C4-2B (cell line): Measurements from ENCODE around the gene MYO15B.

ENCODE experiments used
- H3K27ac ChIP-seq: fragments of 450-650 bp; 2 replicates; pipeline ENCODE4 v1.5.1; 2017
- ZFX ChIP-seq: fragments of 450-650 bp; IDR thresholded peaks from 2 replicates; pipeline ENCODE4 v1.6.1; 2017
- TF ChIP-seq, protein P1 (sequence below): fragments of 450-650 bp; conservative IDR thresholded peaks from 2 replicates; pipeline ENCODE4 v1.5.1; 2017; ENCODE audit warnings: mild to moderate bottlenecking

MYO15B gene

DNA sequence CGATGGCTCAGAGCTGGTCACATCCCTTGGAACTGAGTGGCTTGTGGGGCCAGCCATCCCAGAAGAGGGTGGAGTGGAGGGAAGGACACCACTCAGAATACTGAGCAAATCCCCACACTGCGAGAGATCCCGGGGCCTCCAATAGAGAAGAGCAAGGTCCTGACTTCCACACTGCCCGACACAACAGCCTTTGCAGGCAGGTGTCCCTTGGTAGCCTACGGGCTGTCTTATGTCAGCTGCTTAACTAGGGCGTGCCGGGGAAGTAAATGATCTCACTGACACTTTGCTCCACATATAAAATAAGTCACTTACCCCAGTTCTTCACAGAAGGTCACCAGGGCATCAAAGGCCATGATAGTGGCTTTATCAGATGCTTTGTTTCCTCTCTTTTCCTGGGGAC lies 63.3 kb downstream of the MYO15B start:
- no peak for TF ChIP-seq ZFX
- TF ChIP-seq, protein P1, sequence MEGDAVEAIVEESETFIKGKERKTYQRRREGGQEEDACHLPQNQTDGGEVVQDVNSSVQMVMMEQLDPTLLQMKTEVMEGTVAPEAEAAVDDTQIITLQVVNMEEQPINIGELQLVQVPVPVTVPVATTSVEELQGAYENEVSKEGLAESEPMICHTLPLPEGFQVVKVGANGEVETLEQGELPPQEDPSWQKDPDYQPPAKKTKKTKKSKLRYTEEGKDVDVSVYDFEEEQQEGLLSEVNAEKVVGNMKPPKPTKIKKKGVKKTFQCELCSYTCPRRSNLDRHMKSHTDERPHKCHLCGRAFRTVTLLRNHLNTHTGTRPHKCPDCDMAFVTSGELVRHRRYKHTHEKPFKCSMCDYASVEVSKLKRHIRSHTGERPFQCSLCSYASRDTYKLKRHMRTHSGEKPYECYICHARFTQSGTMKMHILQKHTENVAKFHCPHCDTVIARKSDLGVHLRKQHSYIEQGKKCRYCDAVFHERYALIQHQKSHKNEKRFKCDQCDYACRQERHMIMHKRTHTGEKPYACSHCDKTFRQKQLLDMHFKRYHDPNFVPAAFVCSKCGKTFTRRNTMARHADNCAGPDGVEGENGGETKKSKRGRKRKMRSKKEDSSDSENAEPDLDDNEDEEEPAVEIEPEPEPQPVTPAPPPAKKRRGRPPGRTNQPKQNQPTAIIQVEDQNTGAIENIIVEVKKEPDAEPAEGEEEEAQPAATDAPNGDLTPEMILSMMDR, result no peak
- H3K27ac ChIP-seq, result no peak overlapping the region

- TF ChIP-seq ZFX, result no peak
- TF ChIP-seq, protein P1, result no peak
- H3K27ac ChIP-seq, result no peak overlapping the region
Measured at GRCh38 chr17:75652341-75652740, 64.7 kb downstream of the MYO15B start.

DNA sequence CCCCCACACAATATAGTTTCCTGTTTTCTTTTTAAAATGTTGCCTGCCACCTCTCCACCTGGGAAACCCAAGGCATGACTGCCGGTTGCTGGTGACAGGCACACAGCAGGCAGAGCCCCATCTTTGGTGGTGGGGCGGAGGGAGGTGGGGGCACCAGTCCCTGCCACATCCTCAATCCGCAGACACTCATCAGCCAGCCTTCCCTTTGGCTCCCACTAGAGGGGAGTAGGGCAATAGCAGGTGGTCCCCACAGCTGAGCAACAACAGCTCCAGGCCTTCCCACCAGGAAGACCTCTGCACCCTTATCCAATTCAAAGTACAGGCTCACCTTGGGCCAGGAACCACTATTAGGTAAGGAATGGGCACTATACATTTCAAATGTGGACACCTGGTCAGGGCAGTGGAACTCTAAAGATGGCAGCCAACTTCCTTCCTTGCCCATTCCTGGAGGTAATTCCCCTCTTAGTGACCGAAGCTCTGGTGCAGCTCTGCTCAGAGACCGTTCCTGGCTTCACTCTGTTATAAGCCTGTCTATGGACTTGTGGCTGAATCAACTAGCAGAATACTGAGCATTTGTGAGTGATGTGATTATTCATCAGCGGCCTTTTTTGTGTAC lies 65.4 kb downstream of the MYO15B start:
- no peak for TF ChIP-seq ZFX
- TF ChIP-seq, protein P1, result peak; percentile 76
- no peak overlapping the region for H3K27ac ChIP-seq

- H3K27ac ChIP-seq, result no peak overlapping the region
- TF ChIP-seq ZFX, result no peak
- TF ChIP-seq, protein P1, result no peak; the same call in 1 of the 2 replicates
Measured at GRCh38 chr17:75654176-75654575, 66.6 kb downstream of the MYO15B start.

DNA sequence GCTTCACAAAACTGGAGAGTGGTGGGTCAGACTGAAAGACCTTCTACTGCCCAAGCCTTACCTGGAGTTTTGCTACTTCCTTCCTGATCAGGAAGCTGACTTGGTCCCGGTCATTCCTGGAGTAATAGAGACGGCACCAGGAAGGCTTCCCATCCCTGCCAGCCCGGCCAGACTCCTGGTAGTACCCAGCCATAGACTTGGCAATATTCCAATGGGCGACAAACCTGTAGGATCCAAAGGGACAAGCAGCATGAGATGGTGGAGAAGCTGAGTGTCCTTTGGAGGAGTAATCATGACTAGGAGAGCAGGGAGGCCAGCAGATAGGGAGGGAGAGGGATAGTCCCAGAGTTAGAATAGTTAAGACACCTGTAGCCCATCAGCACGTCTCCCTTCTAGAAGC lies 70.6 kb downstream of the MYO15B start:
- TF ChIP-seq ZFX, result no peak
- TF ChIP-seq, protein P1, result no peak
- no peak overlapping the region for H3K27ac ChIP-seq

GRCh38 chr17:75661531-75661930 lies 73.9 kb downstream of the MYO15B start:
- TF ChIP-seq ZFX, result no peak
- TF ChIP-seq, protein P1, result no peak
- H3K27ac ChIP-seq, result no peak overlapping the region

DNA sequence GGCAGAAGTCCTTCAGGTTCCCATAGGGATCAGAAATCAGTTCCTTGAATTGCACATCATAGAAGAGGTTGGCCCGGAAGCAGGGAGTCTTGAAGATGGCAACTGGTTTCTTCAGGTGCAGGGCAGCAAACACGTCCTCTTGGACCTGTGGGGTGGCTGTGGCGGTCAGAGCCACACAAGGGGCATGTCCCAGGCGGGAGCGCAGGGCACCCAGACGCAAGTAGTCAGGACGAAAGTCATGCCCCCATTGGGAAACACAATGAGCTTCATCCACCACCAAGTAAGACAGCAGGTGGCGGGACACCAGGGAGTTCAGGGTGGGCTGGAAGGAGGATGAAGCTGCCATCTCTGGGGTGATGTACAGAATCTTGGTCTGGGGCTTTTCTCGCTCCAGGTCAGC lies 74.9 kb downstream of the MYO15B start:
- no peak overlapping the region for H3K27ac ChIP-seq
- TF ChIP-seq, protein P1, result no peak
